Right lobe of liver (tissue), 6 donors: Measurements from ENCODE around the gene AK1. TPM values are rescaled to one million over a fixed set of nuclear protein-coding genes. Genes with fewer than 3 reads are reported as not detected.

ENCODE experiments used
- ATAC-seq, 4 donors: fragments of 200-7000 bp; cut with Tn5 transposase; one replicate each; pipeline ENCODE4 v1.9.1; 2020; ENCODE audit warnings: mild to moderate bottlenecking in 4 of 4, moderate library complexity in 4 of 4
- DNase-seq, 3 donors: peaks; one replicate each; pipeline ENCODE4 v3.0.0-alpha.2; 2020
- H3K27ac ChIP-seq, 3 donors: fragments of 200-600 bp; one replicate each; pipeline ENCODE4 v1.8.0; 2022
- H3K27me3 ChIP-seq, 2 donors: fragments of 200-600 bp; one replicate each; pipeline ENCODE4 v1.8.0; 2022
- H3K36me3 ChIP-seq, 4 donors: fragments of 200-600 bp; sonication (generic) in 1 of 4; one replicate each; pipeline versions ENCODE4 v1.5.1 to v1.8.0; 2017 to 2022; ENCODE audit warnings: control low read depth in 1 of 4
- H3K4me1 ChIP-seq, 4 donors: fragments of 200-600 bp; sonication (generic) in 1 of 4; one replicate each; pipeline versions ENCODE4 v1.5.1 to v1.8.0; 2017 to 2022; ENCODE audit warnings: control low read depth in 1 of 4
- H3K4me3 ChIP-seq, 3 donors: fragments of 200-600 bp; one replicate each; pipeline ENCODE4 v1.8.0; 2022
- H3K9me3 ChIP-seq, 4 donors: fragments of 200-600 bp; sonication (generic) in 1 of 4; one replicate each; pipeline versions ENCODE4 v1.5.1 to v1.8.0; 2017 to 2022; ENCODE audit warnings: control low read depth in 1 of 4
- POLR2A ChIP-seq: fragments of 450-650 bp; IDR thresholded peaks from one replicate; pipeline ENCODE4 v1.6.1; 2017; ENCODE audit warnings: antibody characterized with exemption, mild to moderate bottlenecking
- WGBS: methylation state at CpG from one replicate; pipeline ENCODE4 v1.1.6; 2018; ENCODE audit warnings: low coverage, low lambda C conversion rate; ENCODE audit not compliant: insufficient coverage; ENCODE audit errors: missing lambda C conversion rate; 5-methylcytosine and 5-hydroxymethylcytosine counted together
- intact Hi-C, 2 donors: fragments of 100-400 bp; cut with DNase I; formaldehyde crosslinking; loops; one replicate each; pipeline versions ENCODE4 v1.11.2 to v1.14.1; 2022
- total RNA-seq, 6 experiments: library from RNA; depleted of rRNA in 2 of 6; stranded (reverse); fragments of >200 nt in 2 of 6; fragmentation: NEBNext Ultra II Directional in 3 of 6; extraction: Animal tissue kit (Norgen Biotek cat#: 25700) in 3 of 6; gene quantifications; one replicate each; pipeline versions ENCODE4 v1.1.0 to v1.2.4, GENCODE V29; 2016 to 2023
- TF ChIP-seq, protein P1 (sequence below), 4 donors: fragments of 200-600 bp in 3 of 4; fragments of 450-650 bp in 1 of 4; IDR thresholded peaks; one replicate each; pipeline versions ENCODE4 v1.5.1 to v1.8.0; 2016 to 2022; ENCODE audit warnings: antibody characterized with exemption in 4 of 4, mild to moderate bottlenecking in 2 of 4
- donor health status: DM: no; HTN: yes; CAD: no.
- donor health status: DM: no; HTN: no; CAD: no.
- donor health status: DM: no; HTN: no; CAD: no.
- donor health status: DM: no; HTN: yes; CAD: no.
- donor health status: DM: no; HTN: yes; CAD: no.

Gene AK1
- total RNA-seq, 6 experiments from 2014 or later = 31.4 to 78.6 (median 51.7) TPM

GRCh38 chr9:127875306-127875966, 2.0 kb downstream of the AK1 start:
- H3K9me3 ChIP-seq = no peaks in the 10 kb centered on the region
- H3K4me3 ChIP-seq = no peak overlapping the region
- intact Hi-C loops = loop anchor here (10.0 kb wide), 2 partner anchors 61 to 141 kb away; partner anchors contain the start of gene TOR2A (in 1 of the 2)
- DNase-seq (no peak), ATAC-seq (no peak)
- peaks cover 0 to 29% (median 14%) of the 10 kb centered on the region in 4 donors for H3K4me1 ChIP-seq
- 85% methylated on average over 7 of the region's 10 CpGs for WGBS
- no peaks in the 10 kb centered on the region for H3K27me3 ChIP-seq
- no peak overlapping the region for H3K27ac ChIP-seq
- TF ChIP-seq POLR2A = no peak
- TF ChIP-seq, protein P1, sequence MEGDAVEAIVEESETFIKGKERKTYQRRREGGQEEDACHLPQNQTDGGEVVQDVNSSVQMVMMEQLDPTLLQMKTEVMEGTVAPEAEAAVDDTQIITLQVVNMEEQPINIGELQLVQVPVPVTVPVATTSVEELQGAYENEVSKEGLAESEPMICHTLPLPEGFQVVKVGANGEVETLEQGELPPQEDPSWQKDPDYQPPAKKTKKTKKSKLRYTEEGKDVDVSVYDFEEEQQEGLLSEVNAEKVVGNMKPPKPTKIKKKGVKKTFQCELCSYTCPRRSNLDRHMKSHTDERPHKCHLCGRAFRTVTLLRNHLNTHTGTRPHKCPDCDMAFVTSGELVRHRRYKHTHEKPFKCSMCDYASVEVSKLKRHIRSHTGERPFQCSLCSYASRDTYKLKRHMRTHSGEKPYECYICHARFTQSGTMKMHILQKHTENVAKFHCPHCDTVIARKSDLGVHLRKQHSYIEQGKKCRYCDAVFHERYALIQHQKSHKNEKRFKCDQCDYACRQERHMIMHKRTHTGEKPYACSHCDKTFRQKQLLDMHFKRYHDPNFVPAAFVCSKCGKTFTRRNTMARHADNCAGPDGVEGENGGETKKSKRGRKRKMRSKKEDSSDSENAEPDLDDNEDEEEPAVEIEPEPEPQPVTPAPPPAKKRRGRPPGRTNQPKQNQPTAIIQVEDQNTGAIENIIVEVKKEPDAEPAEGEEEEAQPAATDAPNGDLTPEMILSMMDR (IDR thresholded peaks at IDR 0.05) = no peak
- peaks cover 0 to 5% (median 0%) of the 10 kb centered on the region in 4 donors for H3K36me3 ChIP-seq

GRCh38 chr9:127874301-127875221, 2.9 kb downstream of the AK1 start:
- H3K27me3 ChIP-seq = no peaks in the 10 kb centered on the region
- ATAC-seq (peak in 1 of 4 donors; percentile 9), DNase-seq (no peak)
- WGBS = 93% methylated on average over 3 of the region's 19 CpGs
- H3K27ac ChIP-seq = no peak overlapping the region
- intact Hi-C loops = loop anchor here (10.0 kb wide), 2 partner anchors 60 to 140 kb away; partner anchors contain the start of gene TOR2A (in 1 of the 2)
- H3K36me3 ChIP-seq = peaks cover 0 to 5% (median 0%) of the 10 kb centered on the region in 4 donors
- no peak for TF ChIP-seq POLR2A
- TF ChIP-seq, protein P1 (IDR thresholded peaks at IDR 0.05) = no peak
- H3K4me3 ChIP-seq = no peak overlapping the region
- peaks cover 0 to 29% (median 15%) of the 10 kb centered on the region in 4 donors for H3K4me1 ChIP-seq
- H3K9me3 ChIP-seq = no peaks in the 10 kb centered on the region

DNA sequence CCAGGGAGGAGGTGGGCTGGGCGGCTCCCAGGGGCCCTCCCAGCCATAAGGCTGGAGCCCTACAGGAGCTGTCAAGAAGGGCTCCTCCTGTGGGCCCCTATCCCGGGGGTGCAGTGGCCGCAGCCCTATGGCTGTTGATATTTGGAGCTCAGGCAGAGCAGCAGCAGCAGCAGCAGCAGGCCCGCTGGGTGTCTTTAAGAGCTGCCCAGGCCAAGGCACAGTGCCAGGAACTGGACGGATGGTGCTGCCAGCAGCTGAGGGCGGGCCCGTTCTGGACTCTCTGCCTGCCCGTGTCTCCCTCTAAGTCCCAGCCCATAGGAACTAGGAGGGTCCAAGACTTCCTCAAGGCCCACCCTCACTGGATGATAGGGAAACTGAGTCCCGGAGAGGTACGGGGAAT, 3.6 kb downstream of the AK1 start:
- Histone ChIP-seq H3K4me3 (no peak overlapping the region), H3K27me3 (no peaks in the 10 kb centered on the region), H3K9me3 (no peaks in the 10 kb centered on the region), H3K4me1 (peaks cover 0 to 31% (median 15%) of the 10 kb centered on the region in 4 donors), H3K36me3 (peaks cover 0 to 5% (median 0%) of the 10 kb centered on the region in 4 donors), H3K27ac (no peak overlapping the region)
- TF ChIP-seq POLR2A = no peak
- TF ChIP-seq, protein P1 (IDR thresholded peaks at IDR 0.05) = no peak
- 20% methylated on average over 2 of the region's 10 CpGs for WGBS
- DNase-seq = peak; percentile 84 to 86 (median 85)
- intact Hi-C loops = loop anchor here (10.0 kb wide), 2 partner anchors 59 to 139 kb away; partner anchors contain the start of gene TOR2A (in 1 of the 2)
- ATAC-seq = peak; percentile 50 to 59 (median 58)

GRCh38 chr9:127873223-127873691, 4.2 kb downstream of the AK1 start:
- ATAC-seq (no peak), DNase-seq (peak in 1 of 3 donors; percentile 49)
- H3K4me3 ChIP-seq = no peak overlapping the region
- H3K27me3 ChIP-seq = no peaks in the 10 kb centered on the region
- peaks cover 0 to 5% (median under 1%) of the 10 kb centered on the region in 4 donors for H3K36me3 ChIP-seq
- intact Hi-C loops = loop anchor here (10.0 kb wide), 2 partner anchors 58 to 138 kb away; partner anchors contain the start of gene TOR2A (in 1 of the 2)
- 66% methylated on average over 6 of the region's 19 CpGs for WGBS
- TF ChIP-seq, protein P1 (IDR thresholded peaks at IDR 0.05) = no peak
- TF ChIP-seq POLR2A = no peak
- H3K27ac ChIP-seq = no peak overlapping the region
- no peaks in the 10 kb centered on the region for H3K9me3 ChIP-seq
- H3K4me1 ChIP-seq = peaks cover 0 to 31% (median 15%) of the 10 kb centered on the region in 4 donors
